Omental fat pad (tissue), 4 donors: ENCODE measurements around the gene CNNM2. TPM values are rescaled to one million over a fixed set of nuclear protein-coding genes. Genes with fewer than 3 reads are reported as not detected.

ENCODE experiments used
- ATAC-seq: fragments of 150-250 bp; one replicate; pipeline ENCODE4 v1.9.1; 2016; ENCODE audit warnings: mild to moderate bottlenecking, moderate library complexity; ENCODE audit not compliant: low FRiP score
- DNase-seq: peaks from one replicate; pipeline ENCODE4 v3.0.0-alpha.2; 2019; ENCODE audit warnings: low spot score
- total RNA-seq, 4 donors: library from RNA; depleted of rRNA; stranded (reverse); fragments of >200 nt; gene quantifications; one replicate each; pipeline ENCODE4 v1.1.0, GENCODE V29; 2016
- TF ChIP-seq, protein P1 (sequence below), 3 donors: fragments of 450-650 bp; IDR thresholded peaks; one replicate each; pipeline ENCODE4 v1.5.1; 2016 to 2017; ENCODE audit warnings: antibody characterized with exemption in 3 of 3, mild to moderate bottlenecking in 3 of 3, moderate library complexity in 2 of 3

Gene CNNM2
- total RNA-seq, 4 donors from 2014 or later = 2.3 to 9.8 (median 3.2) TPM

DNA sequence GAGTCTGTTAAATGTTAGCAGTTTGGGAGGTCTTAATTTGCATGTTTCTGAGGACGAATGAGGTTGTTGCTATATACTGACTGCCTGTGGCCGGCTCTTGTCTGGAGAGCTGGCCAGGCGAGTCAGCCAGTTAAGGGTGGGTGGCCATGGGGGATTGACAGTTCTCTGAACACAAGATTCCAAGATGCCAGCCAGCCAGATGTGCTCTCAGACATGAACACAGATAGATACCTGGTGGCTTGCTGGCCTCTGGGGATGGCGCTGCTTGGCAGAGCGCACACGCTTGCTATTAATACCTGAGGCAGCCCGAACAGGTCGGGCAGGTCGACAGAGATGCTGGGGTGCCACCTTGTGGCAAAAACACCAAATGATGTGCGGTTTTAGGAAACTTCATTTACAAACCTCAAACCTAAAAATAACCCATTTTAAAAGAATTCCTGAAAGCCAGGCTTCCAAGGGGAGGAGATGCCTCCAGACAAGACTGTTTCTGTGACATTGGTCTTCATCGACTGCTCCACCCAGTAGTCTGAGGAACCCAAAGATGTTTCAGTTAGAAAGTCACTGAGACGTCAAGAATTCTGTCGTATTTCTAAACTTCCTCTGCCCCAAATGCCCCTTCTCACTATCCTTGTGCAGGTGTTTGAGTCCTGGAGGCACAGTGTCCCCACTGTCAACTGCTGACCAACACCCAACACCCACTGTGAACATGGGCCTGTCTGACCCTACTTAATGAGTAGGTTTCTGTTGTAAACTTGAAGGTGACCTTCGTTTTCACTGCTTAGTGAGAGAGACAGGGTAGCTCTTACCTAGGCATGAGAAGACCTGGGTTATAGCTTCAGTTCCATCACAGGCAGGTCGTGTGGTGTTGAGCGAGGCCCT lies 151.6 kb downstream of the CNNM2 start:
- TF ChIP-seq, protein P1, sequence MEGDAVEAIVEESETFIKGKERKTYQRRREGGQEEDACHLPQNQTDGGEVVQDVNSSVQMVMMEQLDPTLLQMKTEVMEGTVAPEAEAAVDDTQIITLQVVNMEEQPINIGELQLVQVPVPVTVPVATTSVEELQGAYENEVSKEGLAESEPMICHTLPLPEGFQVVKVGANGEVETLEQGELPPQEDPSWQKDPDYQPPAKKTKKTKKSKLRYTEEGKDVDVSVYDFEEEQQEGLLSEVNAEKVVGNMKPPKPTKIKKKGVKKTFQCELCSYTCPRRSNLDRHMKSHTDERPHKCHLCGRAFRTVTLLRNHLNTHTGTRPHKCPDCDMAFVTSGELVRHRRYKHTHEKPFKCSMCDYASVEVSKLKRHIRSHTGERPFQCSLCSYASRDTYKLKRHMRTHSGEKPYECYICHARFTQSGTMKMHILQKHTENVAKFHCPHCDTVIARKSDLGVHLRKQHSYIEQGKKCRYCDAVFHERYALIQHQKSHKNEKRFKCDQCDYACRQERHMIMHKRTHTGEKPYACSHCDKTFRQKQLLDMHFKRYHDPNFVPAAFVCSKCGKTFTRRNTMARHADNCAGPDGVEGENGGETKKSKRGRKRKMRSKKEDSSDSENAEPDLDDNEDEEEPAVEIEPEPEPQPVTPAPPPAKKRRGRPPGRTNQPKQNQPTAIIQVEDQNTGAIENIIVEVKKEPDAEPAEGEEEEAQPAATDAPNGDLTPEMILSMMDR (IDR thresholded peaks at IDR 0.05) = peak in 1 of 3 donors; percentile 52
- ATAC-seq (peak; percentile 61), DNase-seq (peak; percentile 35)

DNA sequence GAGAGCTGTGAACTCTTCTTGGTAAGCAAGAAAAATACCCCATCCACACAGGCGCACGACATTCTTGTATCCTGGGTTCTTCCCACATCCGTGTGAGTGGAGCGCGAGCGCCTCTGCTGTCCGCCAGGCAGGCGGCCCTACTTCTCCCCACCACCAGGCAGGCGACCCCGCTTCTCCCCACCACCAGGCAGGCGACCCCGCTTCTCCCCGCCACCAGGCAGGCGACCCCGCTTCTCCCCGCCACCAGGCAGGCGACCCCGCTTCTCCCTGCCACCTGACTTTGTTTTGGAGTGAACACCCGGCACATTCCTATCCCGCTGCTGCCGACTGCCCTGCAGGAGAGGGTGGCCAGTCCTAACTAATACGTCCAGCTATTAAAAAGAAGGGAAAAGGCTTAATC lies 154.2 kb downstream of the CNNM2 start:
- no peak for DNase-seq
- ATAC-seq = no peak
- TF ChIP-seq, protein P1 (IDR thresholded peaks at IDR 0.05) = no peak

DNA sequence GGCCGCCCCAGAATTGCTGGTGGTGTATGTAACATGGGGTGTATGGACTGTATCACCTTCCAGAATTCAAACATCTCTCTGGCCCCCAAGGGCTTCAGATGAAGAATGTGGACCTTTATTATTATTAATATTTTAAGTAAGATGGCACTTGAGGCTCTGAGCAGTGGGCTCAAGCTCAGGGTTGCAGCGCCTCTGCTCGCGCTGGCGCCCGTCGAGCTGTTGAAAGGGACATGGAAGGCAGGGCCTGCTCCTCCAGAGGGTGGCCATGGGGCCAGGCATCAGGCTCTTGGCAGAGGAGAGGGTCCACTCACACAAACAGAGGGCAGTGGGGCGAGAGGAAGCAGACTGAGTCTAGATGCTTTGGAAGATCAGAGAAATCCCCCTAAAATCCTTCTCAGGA lies 154.8 kb downstream of the CNNM2 start:
- DNase-seq (no peak), ATAC-seq (no peak)
- TF ChIP-seq, protein P1 (IDR thresholded peaks at IDR 0.05) = no peak

DNA sequence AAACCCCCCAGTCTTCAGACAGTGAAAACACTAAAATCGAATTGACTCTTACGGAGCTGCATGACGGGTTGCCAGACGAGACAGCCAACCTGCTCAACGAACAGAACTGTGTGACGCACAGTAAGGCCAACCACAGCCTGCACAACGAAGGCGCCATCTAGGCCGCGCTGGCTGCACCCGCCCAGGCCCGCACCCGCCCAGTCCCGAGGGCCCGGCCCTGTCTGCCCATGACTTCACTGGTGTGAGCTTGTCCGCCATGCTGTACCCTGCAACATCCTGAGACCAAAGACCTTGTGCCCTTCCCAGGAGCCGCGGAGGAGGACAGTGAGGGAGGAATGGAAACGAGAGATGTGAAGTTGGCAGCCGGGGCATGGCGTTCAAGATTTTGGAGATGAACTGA lies 158.9 kb downstream of the CNNM2 start:
- ATAC-seq (no peak), DNase-seq (no peak)
- TF ChIP-seq, protein P1 (IDR thresholded peaks at IDR 0.05) = no peak

DNA sequence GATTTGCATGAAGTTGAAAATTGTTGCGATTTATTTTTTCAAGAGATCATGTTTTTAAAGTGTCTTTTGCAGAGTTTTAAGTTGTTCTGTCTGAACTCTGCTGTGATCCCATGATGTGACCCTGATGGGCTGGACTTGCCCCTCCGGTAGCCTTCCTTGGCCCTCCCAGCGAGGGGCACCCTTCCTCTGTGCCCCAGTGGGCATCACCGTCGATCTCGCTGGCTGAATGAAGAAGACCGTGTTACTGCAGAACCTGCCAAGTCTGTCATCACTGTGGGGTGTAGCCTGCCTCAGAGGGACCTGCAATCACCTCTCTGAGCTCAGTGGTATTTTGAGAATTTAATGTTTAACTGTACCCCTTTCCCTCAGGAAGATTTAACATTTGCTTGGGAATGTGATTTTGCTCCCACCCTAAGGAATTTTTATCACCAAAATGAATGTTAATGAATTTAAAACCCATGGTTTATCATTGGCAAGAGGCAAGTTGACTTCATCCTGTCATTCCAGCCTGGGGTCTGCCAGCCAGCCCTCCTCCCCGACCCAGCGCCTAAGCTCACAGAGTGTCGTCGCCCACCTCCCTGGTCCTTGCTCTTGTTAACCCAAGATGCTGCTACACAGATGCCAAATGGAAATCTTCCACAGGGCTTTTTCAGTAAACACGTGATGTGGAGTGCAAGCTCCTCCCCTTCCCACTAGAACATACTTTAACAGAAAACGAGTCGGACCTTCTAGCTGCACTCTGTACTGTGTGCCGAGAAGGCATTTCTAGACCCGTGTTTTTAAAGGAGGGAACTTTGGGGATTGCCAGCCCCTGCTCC lies 159.6 kb downstream of the CNNM2 start:
- DNase-seq = no peak
- TF ChIP-seq, protein P1 (IDR thresholded peaks at IDR 0.05) = no peak
- ATAC-seq = no peak

DNA sequence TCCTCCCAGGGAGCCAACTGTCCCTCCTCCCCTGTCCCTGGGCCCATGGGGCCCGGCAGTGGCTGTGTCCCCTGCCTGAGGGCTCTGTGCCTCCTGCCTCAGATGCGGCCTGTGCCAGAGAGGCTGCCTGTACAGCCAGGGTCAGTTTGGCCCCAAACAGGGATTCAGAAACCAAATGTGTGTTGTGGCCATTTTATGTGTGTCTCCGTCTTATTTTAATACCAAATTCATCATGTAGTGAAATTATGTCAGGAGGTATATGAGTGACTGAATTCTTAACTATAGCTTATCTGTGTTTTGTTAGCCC lies 160.2 kb downstream of the CNNM2 start:
- DNase-seq = no peak
- TF ChIP-seq, protein P1 (IDR thresholded peaks at IDR 0.05) = no peak
- ATAC-seq = no peak
